Thyroid gland (tissue), 4 donors: ENCODE results near the gene ZAP70. TPM values are rescaled to one million over a fixed set of nuclear protein-coding genes. Genes with fewer than 3 reads are reported as not detected.

Experiments
- DNase-seq, 2 donors: peaks; one replicate each; pipeline ENCODE4 v3.0.0-alpha.2; 2019
- H3K27ac ChIP-seq, 3 donors: fragments of 200-600 bp; sonication (generic); 1 replicate in 2 of 3; 2 replicates in 1 of 3; pipeline ENCODE4 v1.5.1; 2016 to 2019; ENCODE audit warnings: mild to moderate bottlenecking in 1 of 3, moderate library complexity in 1 of 3
- H3K27me3 ChIP-seq: fragments of 200-600 bp; sonication (generic); one replicate; pipeline ENCODE4 v1.5.1; 2019
- H3K36me3 ChIP-seq, 2 donors: fragments of 200-600 bp; sonication (generic); one replicate each; pipeline ENCODE4 v1.5.1; 2016 to 2019
- H3K4me1 ChIP-seq, 2 donors: fragments of 200-600 bp; sonication (generic); one replicate each; pipeline ENCODE4 v1.5.1; 2017 to 2019
- H3K4me3 ChIP-seq, 3 donors: fragments of 200-600 bp; sonication (generic); replicated peaks in 1 of 3; 1 replicate in 2 of 3; 2 replicates in 1 of 3; pipeline ENCODE4 v1.5.1; 2016; ENCODE audit warnings: mild to moderate bottlenecking in 1 of 3
- H3K9me3 ChIP-seq: fragments of 200-600 bp; sonication (generic); one replicate; pipeline ENCODE4 v1.5.1; 2017
- POLR2A ChIP-seq, 2 donors: fragments of 450-650 bp; IDR thresholded peaks; one replicate each; pipeline ENCODE4 v1.6.1; 2017; ENCODE audit warnings: antibody characterized with exemption in 2 of 2, mild to moderate bottlenecking in 2 of 2, moderate library complexity in 1 of 2
- WGBS, 2 donors: methylation state at CpG; one replicate each; pipeline ENCODE4 v1.1.5; 2017; 5-methylcytosine and 5-hydroxymethylcytosine counted together
- intact Hi-C: fragments of 100-400 bp; cut with DNase I; formaldehyde crosslinking; loops from one replicate; pipeline ENCODE4 v1.15.1; 2023
- total RNA-seq, 4 donors: library from RNA; depleted of rRNA; stranded (reverse); fragments of >200 nt; gene quantifications; one replicate each; pipeline ENCODE4 v1.2.3, GENCODE V29; 2016
- TF ChIP-seq, protein P1 (sequence below), 6 experiments: fragments of 200-600 bp in 3 of 6; fragments of 450-650 bp in 3 of 6; sonication (generic) in 3 of 6; IDR thresholded peaks; one replicate each; pipeline ENCODE4 v1.5.1; 2016 to 2019; ENCODE audit warnings: antibody characterized with exemption in 6 of 6, mild to moderate bottlenecking in 2 of 6, inconsistent platforms in 1 of 6, moderate library complexity in 1 of 6

The ZAP70 gene
- total RNA-seq, 4 donors from 2014 or later = 4.0 to 7.6 (median 4.4) TPM

DNA sequence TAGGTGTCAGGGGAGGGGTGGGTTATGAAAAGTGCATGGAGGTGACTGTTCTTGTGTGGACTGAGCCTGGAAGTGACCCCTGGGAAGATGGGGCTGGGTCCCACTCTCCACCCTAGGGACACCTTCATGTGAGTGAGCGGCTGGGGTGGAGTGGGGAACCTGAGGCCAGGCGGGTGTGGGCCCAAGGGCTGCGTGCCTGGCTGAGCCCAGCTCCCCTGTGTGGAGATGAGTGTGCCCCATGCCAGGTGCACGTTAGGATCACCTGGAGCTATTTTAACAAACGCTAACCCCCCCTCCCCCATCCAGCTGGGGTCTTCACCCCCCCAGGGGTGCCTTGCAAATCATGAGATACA, 26.5 kb downstream of the ZAP70 start:
- no peak overlapping the region for H3K4me3 ChIP-seq
- no peaks in the 10 kb centered on the region for H3K27me3 ChIP-seq
- intact Hi-C loops = no loop called here
- no peak for DNase-seq
- WGBS, 2 donors = 71 to 72% methylated on average over 5 of the region's 5 CpGs
- no peaks in the 10 kb centered on the region for H3K9me3 ChIP-seq
- no peaks in the 10 kb centered on the region for H3K36me3 ChIP-seq
- TF ChIP-seq POLR2A (IDR thresholded peaks at IDR 0.05) = no peak
- TF ChIP-seq, protein P1, sequence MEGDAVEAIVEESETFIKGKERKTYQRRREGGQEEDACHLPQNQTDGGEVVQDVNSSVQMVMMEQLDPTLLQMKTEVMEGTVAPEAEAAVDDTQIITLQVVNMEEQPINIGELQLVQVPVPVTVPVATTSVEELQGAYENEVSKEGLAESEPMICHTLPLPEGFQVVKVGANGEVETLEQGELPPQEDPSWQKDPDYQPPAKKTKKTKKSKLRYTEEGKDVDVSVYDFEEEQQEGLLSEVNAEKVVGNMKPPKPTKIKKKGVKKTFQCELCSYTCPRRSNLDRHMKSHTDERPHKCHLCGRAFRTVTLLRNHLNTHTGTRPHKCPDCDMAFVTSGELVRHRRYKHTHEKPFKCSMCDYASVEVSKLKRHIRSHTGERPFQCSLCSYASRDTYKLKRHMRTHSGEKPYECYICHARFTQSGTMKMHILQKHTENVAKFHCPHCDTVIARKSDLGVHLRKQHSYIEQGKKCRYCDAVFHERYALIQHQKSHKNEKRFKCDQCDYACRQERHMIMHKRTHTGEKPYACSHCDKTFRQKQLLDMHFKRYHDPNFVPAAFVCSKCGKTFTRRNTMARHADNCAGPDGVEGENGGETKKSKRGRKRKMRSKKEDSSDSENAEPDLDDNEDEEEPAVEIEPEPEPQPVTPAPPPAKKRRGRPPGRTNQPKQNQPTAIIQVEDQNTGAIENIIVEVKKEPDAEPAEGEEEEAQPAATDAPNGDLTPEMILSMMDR (IDR thresholded peaks at IDR 0.05) = no peak
- no peak overlapping the region for H3K27ac ChIP-seq
- no peaks in the 10 kb centered on the region for H3K4me1 ChIP-seq

DNA sequence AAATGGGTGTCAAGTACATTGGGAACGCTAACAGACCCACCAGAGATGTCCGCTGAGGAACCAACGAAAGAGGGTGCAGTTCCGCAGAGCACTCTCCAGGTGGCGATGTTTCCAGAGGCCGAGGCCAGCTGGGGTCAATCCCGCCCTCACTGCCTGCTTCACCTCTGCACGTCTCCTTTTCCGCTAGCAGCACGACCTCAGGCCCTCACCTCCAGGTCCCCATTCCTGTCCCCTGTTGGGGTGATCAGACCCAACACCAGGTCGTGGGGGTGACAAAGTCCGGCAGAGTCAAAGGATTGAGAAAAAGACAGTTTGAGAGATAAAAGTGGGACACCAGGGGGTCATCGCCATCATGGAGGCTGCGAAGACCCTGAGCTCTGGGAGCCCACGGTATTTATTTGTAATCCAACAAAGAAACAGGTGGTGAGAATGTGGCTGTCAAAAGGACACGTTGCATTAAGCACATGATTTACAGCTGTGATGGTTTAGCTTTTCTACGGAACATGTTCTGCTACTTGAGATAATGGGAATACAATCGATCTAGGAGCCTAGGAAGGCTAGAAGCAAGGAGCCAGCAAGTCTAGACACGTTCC, 27.3 kb downstream of the ZAP70 start:
- Histone ChIP-seq H3K27ac (no peak overlapping the region), H3K27me3 (no peaks in the 10 kb centered on the region), H3K9me3 (no peaks in the 10 kb centered on the region), H3K4me3 (no peak overlapping the region), H3K4me1 (no peaks in the 10 kb centered on the region), H3K36me3 (no peaks in the 10 kb centered on the region)
- DNase-seq = peak; percentile 44
- TF ChIP-seq POLR2A (IDR thresholded peaks at IDR 0.05) = no peak
- TF ChIP-seq, protein P1 (IDR thresholded peaks at IDR 0.05) = peak; percentile 35 to 79 (median 58)
- intact Hi-C loops = no loop called here
- WGBS, 2 donors = 30 to 31% methylated on average over 19 of the region's 19 CpGs

DNA sequence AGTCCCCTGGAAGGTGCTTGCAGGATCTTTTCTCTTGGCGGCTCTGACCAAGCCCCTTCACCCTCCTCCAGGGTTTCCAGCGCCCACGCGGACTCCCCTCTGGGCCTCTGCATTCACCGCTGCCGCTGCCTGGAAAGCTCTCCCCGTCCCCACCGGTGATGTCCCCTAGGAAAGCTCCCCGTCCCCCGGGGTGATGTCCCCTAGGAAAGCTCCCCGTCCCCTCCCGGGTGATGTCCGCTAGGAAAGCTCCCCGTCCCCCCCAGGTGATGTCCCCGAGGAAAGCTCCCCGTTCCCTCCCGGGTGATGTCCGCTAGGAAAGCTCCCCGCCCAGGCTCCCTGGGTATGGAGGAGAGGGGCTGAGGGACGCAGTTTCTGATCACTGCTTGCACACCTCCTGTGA, 27.9 kb downstream of the ZAP70 start:
- Histone ChIP-seq H3K27ac (no peak overlapping the region), H3K36me3 (no peaks in the 10 kb centered on the region), H3K4me1 (no peaks in the 10 kb centered on the region), H3K4me3 (no peak overlapping the region), H3K27me3 (no peaks in the 10 kb centered on the region), H3K9me3 (no peaks in the 10 kb centered on the region)
- TF ChIP-seq POLR2A (IDR thresholded peaks at IDR 0.05) = no peak
- TF ChIP-seq, protein P1 (IDR thresholded peaks at IDR 0.05) = no peak
- 92 to 96% methylated on average over 13 to 20 of the region's 20 CpGs for WGBS, 2 donors
- intact Hi-C loops = no loop called here
- DNase-seq = no peak

DNA sequence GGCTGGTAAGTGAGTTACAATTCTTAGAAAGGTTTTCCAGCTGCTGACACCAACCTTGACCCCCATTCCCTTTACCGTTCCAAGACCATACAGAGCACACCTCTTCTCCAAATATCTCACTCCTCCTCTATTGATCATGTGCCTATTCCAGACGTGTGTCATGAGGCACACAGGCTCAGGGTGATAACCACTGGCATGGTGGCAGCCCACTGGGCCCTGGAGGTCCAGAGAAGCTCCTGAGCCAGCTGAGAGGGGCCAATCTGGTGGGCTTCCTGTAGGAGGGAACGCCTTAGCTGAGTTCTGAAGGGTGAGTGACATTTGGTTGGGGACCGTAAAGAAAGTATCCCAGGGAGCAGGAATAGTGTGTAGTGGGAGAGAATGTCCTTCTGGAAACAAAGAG, 28.3 kb downstream of the ZAP70 start:
- TF ChIP-seq POLR2A (IDR thresholded peaks at IDR 0.05) = no peak
- TF ChIP-seq, protein P1 (IDR thresholded peaks at IDR 0.05) = no peak
- intact Hi-C loops = no loop called here

DNA sequence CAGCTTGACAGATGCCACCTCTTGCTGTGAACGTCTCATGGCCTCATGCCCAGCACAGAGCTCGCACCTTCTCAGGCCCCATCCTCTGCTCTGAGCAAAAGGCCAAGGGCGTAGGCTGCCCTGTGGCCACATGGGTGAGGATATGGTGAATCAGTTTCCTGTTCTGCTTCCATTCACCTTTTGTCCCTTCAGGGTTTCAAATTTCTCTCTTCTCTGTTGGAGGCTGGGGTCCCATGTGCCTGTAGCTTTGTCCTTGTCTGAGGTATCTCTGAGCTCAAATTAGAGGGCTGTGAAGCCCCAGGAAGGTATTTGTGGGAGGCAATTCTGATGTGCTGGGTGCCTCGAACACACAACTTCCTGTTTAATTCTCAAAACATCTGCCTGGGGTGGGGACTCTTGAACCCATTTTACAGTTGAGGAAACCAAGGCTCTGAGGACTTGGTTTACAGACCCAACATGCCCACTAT, 29.0 kb downstream of the ZAP70 start:
- no peak overlapping the region for H3K4me3 ChIP-seq
- no peaks in the 10 kb centered on the region for H3K4me1 ChIP-seq
- DNase-seq = no peak
- intact Hi-C loops = no loop called here
- H3K27me3 ChIP-seq = no peaks in the 10 kb centered on the region
- H3K27ac ChIP-seq = no peak overlapping the region
- 71 to 88% methylated on average over 4 of the region's 4 CpGs for WGBS, 2 donors
- no peaks in the 10 kb centered on the region for H3K9me3 ChIP-seq
- no peak for TF ChIP-seq POLR2A (IDR thresholded peaks at IDR 0.05)
- TF ChIP-seq, protein P1 (IDR thresholded peaks at IDR 0.05) = no peak
- no peaks in the 10 kb centered on the region for H3K36me3 ChIP-seq

More for the DNA sequence above, 28.3 kb downstream of the ZAP70 start:
- no peaks in the 10 kb centered on the region for H3K9me3 ChIP-seq
- H3K27me3 ChIP-seq = no peaks in the 10 kb centered on the region
- H3K36me3 ChIP-seq = no peaks in the 10 kb centered on the region
- no peak overlapping the region for H3K4me3 ChIP-seq
- DNase-seq = no peak
- no peak overlapping the region for H3K27ac ChIP-seq
- H3K4me1 ChIP-seq = no peaks in the 10 kb centered on the region
- WGBS, 2 donors = 88 to 90% methylated on average over 4 of the region's 4 CpGs
